HCT116 (cell line): ENCODE measurements around the gene MEGF8. TPM values are rescaled to one million over a fixed set of nuclear protein-coding genes. Genes with fewer than 3 reads are reported as not detected.

Source experiments
- ATAC-seq: fragments of 200-7000 bp; cut with Tn5 transposase; 2 replicates; pipeline ENCODE4 v1.9.1; 2020; ENCODE audit warnings: mild to moderate bottlenecking, moderate library complexity
- BruUV-seq: library from RNA; stranded (reverse); fragments of 400-500 nt; replicated peaks from 2 replicates; lab custom pipeline; 2021; lab: Mats Ljungman, UMichigan
- CTCF ChIA-PET: fragments of 300-600 bp; sonication (Branson Sonifier 250); formaldehyde crosslinking; loops from one replicate; lab custom pipeline; 2021; ENCODE audit warnings: antibody characterized with exemption; lab: Charles Lee
- POLR2A ChIA-PET: fragments of 300-600, 350-600 bp; sonication (Branson Sonifier 250); formaldehyde crosslinking; loops from one replicate; lab custom pipeline; 2021; ENCODE audit warnings: antibody characterized with exemption; lab: Charles Lee
- RAD21 ChIA-PET, 2 experiments: fragments of 300-600 bp; sonication (Branson Sonifier 250); formaldehyde crosslinking; loops; one replicate each; lab custom pipeline; 2023; ENCODE audit warnings: low total read pairs in 2 of 2; ENCODE audit not compliant: uncharacterized antibody in 2 of 2, unreplicated experiment in 2 of 2, low non-redundant PET in 1 of 2; lab: Charles Lee
- DNase-seq: peaks from one replicate; pipeline ENCODE4 v3.0.0-alpha.2; 2010; ENCODE audit warnings: low read depth, low spot score
- H2AFZ ChIP-seq: fragments of 200-600 bp; shearing (Covaris generic), sonication (generic); 2 replicates; pipeline ENCODE4 v1.6.1; 2017; ENCODE audit warnings: low read depth, mixed run types, mixed read lengths, antibody characterized with exemption, low read length; ENCODE audit not compliant: poor library complexity, severe bottlenecking
- H3K27ac ChIP-seq: 2 replicates; pipeline ENCODE4 v1.5.1; 2012; ENCODE audit warnings: low read depth, low read length
- H3K27me3 ChIP-seq: fragments of 200-600 bp; sonication (generic); 2 replicates; pipeline ENCODE4 v1.6.1; 2016; ENCODE audit warnings: mixed run types, low read length, mixed read lengths; ENCODE audit not compliant: insufficient read depth
- H3K36me3 ChIP-seq, 2 experiments: fragments of 200-500 bp in 1 of 2; fragments of 200-600 bp in 1 of 2; sonication (Bioruptor generic) in 1 of 2; sonication (generic) in 1 of 2; 2 replicates each; pipeline versions ENCODE4 v1.5.1 to v1.6.1; 2014 to 2016; ENCODE audit warnings: low read length in 2 of 2, inconsistent platforms in 1 of 2, mixed read lengths in 1 of 2, mixed run types in 1 of 2; ENCODE audit not compliant: insufficient read depth in 2 of 2, control insufficient read depth in 1 of 2
- H3K4me1 ChIP-seq, 2 experiments: fragments of 200-600 bp in 1 of 2; sonication (generic) in 1 of 2; 2 replicates each; pipeline versions ENCODE4 v1.5.1 to v1.6.1; 2012 to 2017; ENCODE audit warnings: low read length in 2 of 2, inconsistent platforms in 1 of 2, mild to moderate bottlenecking in 1 of 2, mixed read lengths in 1 of 2, mixed run types in 1 of 2, moderate library complexity in 1 of 2; ENCODE audit not compliant: insufficient read depth in 2 of 2, control insufficient read depth in 1 of 2
- H3K4me2 ChIP-seq: fragments of 200-600 bp; sonication (generic); 2 replicates; pipeline ENCODE4 v1.6.1; 2017; ENCODE audit warnings: mixed run types, low read length, mixed read lengths
- H3K4me3 ChIP-seq, 2 experiments: fragments of 200-600 bp in 1 of 2; sonication (generic) in 1 of 2; replicated peaks in 1 of 2; 2 replicates each; pipeline ENCODE4 v1.5.1; 2011 to 2016; ENCODE audit warnings: low read length in 2 of 2, control low read depth in 1 of 2, low read depth in 1 of 2, mild to moderate bottlenecking in 1 of 2, mixed read lengths in 1 of 2, mixed run types in 1 of 2
- H3K79me2 ChIP-seq: fragments of 200-600 bp; sonication (generic); 2 replicates; pipeline ENCODE4 v1.6.1; 2017; ENCODE audit warnings: mild to moderate bottlenecking, mixed run types, low read length, moderate library complexity, mixed read lengths; ENCODE audit not compliant: insufficient read depth
- H3K9ac ChIP-seq: fragments of 200-600 bp; sonication (generic); 2 replicates; pipeline ENCODE4 v1.6.1; 2016; ENCODE audit warnings: low read length, mixed read lengths
- H3K9me2 ChIP-seq: fragments of 200-600 bp; sonication (generic), shearing (Covaris generic); 2 replicates; pipeline ENCODE4 v1.6.1; 2017; ENCODE audit warnings: mixed run types, mild to moderate bottlenecking, moderate library complexity; ENCODE audit not compliant: insufficient read depth
- H3K9me3 ChIP-seq, 2 experiments: fragments of 200-500 bp in 1 of 2; fragments of 200-600 bp in 1 of 2; sonication (Bioruptor generic) in 1 of 2; sonication (generic) in 1 of 2; 2 replicates each; pipeline ENCODE4 v1.6.1; 2014 to 2017; ENCODE audit warnings: low read length in 2 of 2, mixed read lengths in 2 of 2, inconsistent platforms in 1 of 2, low read depth in 1 of 2, mild to moderate bottlenecking in 1 of 2, mixed run types in 1 of 2, moderate library complexity in 1 of 2; ENCODE audit not compliant: control insufficient read depth in 1 of 2, insufficient read depth in 1 of 2
- H4K20me1 ChIP-seq: fragments of 200-600 bp; sonication (generic), shearing (Covaris generic); 2 replicates; pipeline ENCODE4 v1.6.1; 2017; ENCODE audit warnings: mixed run types, mild to moderate bottlenecking, moderate library complexity; ENCODE audit not compliant: insufficient read depth
- EGR1 ChIP-seq: IDR thresholded peaks from 2 replicates; pipeline ENCODE4 v1.6.1; 2012; ENCODE audit warnings: low read depth
- ELF1 ChIP-seq: IDR thresholded peaks from 2 replicates; pipeline ENCODE4 v1.6.1; 2012; ENCODE audit warnings: low read depth, borderline replicate concordance
- EZH2 ChIP-seq: fragments of 200-600 bp; sonication (generic); IDR thresholded peaks from 2 replicates; pipeline ENCODE4 v1.6.1; 2017; ENCODE audit warnings: antibody characterized with exemption, mixed run types
- EZH2phosphoT487 ChIP-seq: fragments of 200-600 bp; IDR thresholded peaks from 2 replicates; pipeline ENCODE4 v1.6.1; 2018; ENCODE audit warnings: antibody characterized with exemption, borderline replicate concordance
- FOSL1 ChIP-seq: IDR thresholded peaks from 2 replicates; pipeline ENCODE4 v1.6.1; 2012; ENCODE audit warnings: low read depth
- JUND ChIP-seq: IDR thresholded peaks from 2 replicates; pipeline ENCODE4 v1.6.1; 2012
- POLR2A ChIP-seq: IDR thresholded peaks from 2 replicates; pipeline ENCODE4 v1.7.0; 2011; ENCODE audit warnings: borderline replicate concordance; ENCODE audit not compliant: insufficient read depth, insufficient read length; ENCODE audit errors: extremely low read depth
- POLR2AphosphoS5 ChIP-seq: IDR thresholded peaks from 2 replicates; pipeline ENCODE4 v1.6.1; 2011; ENCODE audit warnings: mild to moderate bottlenecking, low read depth, low read length, moderate library complexity
- RAD21 ChIP-seq: IDR thresholded peaks from 2 replicates; pipeline ENCODE4 v1.6.1; 2012; ENCODE audit warnings: low read depth, mild to moderate bottlenecking
- SIN3A ChIP-seq: IDR thresholded peaks from 2 replicates; pipeline ENCODE4 v1.6.1; 2012; ENCODE audit warnings: low read depth
- SP1 ChIP-seq: IDR thresholded peaks from 2 replicates; pipeline ENCODE4 v1.6.1; 2012; ENCODE audit warnings: low read depth
- SRF ChIP-seq: IDR thresholded peaks from 2 replicates; pipeline ENCODE4 v1.6.1; 2012; ENCODE audit warnings: low read depth
- TCF7L2 ChIP-seq: IDR thresholded peaks from 2 replicates; pipeline ENCODE4 v1.7.0; 2011; ENCODE audit warnings: borderline replicate concordance, inconsistent platforms; ENCODE audit not compliant: insufficient read depth, insufficient read length; ENCODE audit errors: extremely low read depth
- YY1 ChIP-seq: IDR thresholded peaks from 2 replicates; pipeline ENCODE4 v1.6.1; 2011; ENCODE audit warnings: low read length, low read depth, moderate library complexity, mild to moderate bottlenecking; ENCODE audit not compliant: insufficient replicate concordance; ENCODE audit errors: extremely low read depth
- intact Hi-C: fragments of 100-400 bp; cut with micrococcal nuclease; formaldehyde crosslinking; loops from 2 replicates; pipeline ENCODE4 v1.10.0; 2022
- total RNA-seq: library from RNA; stranded (reverse); gene quantifications from one replicate; pipeline ENCODE4 v1.2.1, GENCODE V29; 2021; ENCODE audit not compliant: unreplicated experiment
- TF ChIP-seq, protein P1 (sequence below): IDR thresholded peaks from 2 replicates; pipeline ENCODE4 v1.6.1; 2012
- TF ChIP-seq, protein P2 (sequence below): IDR thresholded peaks from 2 replicates; pipeline ENCODE4 v1.6.1; 2012
- TF ChIP-seq, protein P3 (sequence below), 3 experiments: fragments of 200-600 bp in 1 of 3; sonication (generic) in 1 of 3; IDR thresholded peaks in 2 of 3; conservative IDR thresholded peaks in 1 of 3; 2 replicates each; pipeline ENCODE4 v1.5.1; 2012 to 2017; ENCODE audit warnings: low read depth in 2 of 3, low read length in 2 of 3, antibody characterized with exemption in 1 of 3, borderline replicate concordance in 1 of 3, control low read depth in 1 of 3, mild to moderate bottlenecking in 1 of 3, mixed read lengths in 1 of 3, mixed run types in 1 of 3, moderate library complexity in 1 of 3; ENCODE audit not compliant: insufficient read depth in 1 of 3

Gene MEGF8
- total RNA-seq, 1 experiment from 2014 or later, result 24.0 TPM

GRCh38 chr19:42357290-42357689, 31.9 kb downstream of the MEGF8 start:
- ChIA-PET CTCF (no interaction called here), RAD21 (no interaction called here), POLR2A (no interaction called here)
- Histone ChIP-seq H3K27ac (no peak overlapping the region), H3K4me3 (no peak overlapping the region), H3K9me2 (no peaks in the 10 kb centered on the region), H3K36me3 (no peaks in the 10 kb centered on the region; a peak in 1 of 4 replicates), H4K20me1 (no peaks in the 10 kb centered on the region), H3K4me1 (no peaks in the 10 kb centered on the region), H3K9me3 (no peaks in the 10 kb centered on the region), H3K79me2 (no peaks in the 10 kb centered on the region), H2AFZ (no peak overlapping the region), H3K4me2 (no peak overlapping the region), H3K27me3 (no peaks in the 10 kb centered on the region), H3K9ac (no peak overlapping the region)
- TF ChIP-seq, protein P1, sequence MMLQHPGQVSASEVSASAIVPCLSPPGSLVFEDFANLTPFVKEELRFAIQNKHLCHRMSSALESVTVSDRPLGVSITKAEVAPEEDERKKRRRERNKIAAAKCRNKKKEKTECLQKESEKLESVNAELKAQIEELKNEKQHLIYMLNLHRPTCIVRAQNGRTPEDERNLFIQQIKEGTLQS, result no peak
- TF ChIP-seq EZH2phosphoT487 (no peak), POLR2AphosphoS5 (no peak), JUND (no peak), ELF1 (no peak), SP1 (no peak), TCF7L2 (no peak), EZH2 (no peak), YY1 (no peak), RAD21 (no peak), SIN3A (no peak), POLR2A (no peak), SRF (no peak), EGR1 (no peak), FOSL1 (no peak)
- TF ChIP-seq, protein P2, sequence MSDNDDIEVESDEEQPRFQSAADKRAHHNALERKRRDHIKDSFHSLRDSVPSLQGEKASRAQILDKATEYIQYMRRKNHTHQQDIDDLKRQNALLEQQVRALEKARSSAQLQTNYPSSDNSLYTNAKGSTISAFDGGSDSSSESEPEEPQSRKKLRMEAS, result no peak
- TF ChIP-seq, protein P3, sequence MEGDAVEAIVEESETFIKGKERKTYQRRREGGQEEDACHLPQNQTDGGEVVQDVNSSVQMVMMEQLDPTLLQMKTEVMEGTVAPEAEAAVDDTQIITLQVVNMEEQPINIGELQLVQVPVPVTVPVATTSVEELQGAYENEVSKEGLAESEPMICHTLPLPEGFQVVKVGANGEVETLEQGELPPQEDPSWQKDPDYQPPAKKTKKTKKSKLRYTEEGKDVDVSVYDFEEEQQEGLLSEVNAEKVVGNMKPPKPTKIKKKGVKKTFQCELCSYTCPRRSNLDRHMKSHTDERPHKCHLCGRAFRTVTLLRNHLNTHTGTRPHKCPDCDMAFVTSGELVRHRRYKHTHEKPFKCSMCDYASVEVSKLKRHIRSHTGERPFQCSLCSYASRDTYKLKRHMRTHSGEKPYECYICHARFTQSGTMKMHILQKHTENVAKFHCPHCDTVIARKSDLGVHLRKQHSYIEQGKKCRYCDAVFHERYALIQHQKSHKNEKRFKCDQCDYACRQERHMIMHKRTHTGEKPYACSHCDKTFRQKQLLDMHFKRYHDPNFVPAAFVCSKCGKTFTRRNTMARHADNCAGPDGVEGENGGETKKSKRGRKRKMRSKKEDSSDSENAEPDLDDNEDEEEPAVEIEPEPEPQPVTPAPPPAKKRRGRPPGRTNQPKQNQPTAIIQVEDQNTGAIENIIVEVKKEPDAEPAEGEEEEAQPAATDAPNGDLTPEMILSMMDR (IDR thresholded peaks at IDR 0.05 in 2 of 3, conservative IDR thresholded peaks at IDR 0.05 in 1 of 3; ENCODE audit: borderline replicate concordance in 1 of 3, insufficient read depth in 1 of 3, low read depth in 2 of 3, low read length in 2 of 3), result no peak
- DNase-seq (no peak), ATAC-seq (no peak)
- no TSS peak for BruUV-seq
- intact Hi-C loops, result no loop called here
